ENCODE measurements around the gene LCOR.

LCOR gene

DNA sequence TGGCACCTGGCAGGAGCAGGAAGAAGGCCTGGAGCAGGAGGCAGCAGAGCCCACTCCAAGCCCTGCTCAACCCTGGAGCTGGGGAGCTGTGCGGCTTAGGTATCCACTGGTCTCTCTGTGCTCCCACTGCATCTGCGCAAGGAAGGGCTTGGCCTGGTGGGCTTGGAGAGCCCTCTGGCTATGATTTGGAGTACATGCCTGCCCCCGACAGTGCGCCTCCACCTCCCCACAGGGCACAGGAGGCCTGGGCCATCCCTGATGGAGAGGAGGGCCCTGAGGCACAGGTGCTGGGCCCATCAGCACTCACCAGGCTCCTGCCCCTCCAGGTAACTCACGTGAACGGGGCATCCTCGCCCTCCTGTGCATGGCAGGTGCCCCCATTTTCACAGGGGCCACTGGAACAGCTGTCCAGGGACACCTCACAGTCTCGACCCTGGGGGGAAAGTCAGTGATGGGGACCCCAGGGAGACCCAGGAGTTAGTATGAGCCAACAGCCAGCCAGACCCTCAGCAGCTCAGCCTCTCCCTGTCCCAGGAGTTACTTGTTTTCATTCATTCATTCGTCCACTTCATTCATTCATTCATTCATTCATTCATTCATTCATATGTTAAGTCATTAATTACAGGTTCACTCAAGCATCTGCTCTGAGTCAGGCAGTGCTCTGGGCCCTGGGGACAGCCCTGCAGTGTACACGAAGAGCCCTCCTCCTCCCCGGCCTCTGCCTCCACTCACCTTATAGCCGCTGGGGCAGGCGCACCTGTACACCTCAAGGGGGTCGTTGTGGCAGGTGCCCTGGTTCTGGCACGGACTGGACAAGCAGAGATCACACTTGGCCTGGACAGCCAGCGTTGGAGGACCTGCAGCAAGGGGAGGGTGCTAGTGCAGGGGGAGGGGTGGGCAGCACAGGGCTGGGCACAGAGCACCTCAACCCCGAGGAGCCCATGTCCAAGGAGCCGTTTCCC lies 186.4 kb downstream of the LCOR start:
- DNase-seq (ENCODE audit: low read depth) = no peak
- TF ChIP-seq, protein P1, sequence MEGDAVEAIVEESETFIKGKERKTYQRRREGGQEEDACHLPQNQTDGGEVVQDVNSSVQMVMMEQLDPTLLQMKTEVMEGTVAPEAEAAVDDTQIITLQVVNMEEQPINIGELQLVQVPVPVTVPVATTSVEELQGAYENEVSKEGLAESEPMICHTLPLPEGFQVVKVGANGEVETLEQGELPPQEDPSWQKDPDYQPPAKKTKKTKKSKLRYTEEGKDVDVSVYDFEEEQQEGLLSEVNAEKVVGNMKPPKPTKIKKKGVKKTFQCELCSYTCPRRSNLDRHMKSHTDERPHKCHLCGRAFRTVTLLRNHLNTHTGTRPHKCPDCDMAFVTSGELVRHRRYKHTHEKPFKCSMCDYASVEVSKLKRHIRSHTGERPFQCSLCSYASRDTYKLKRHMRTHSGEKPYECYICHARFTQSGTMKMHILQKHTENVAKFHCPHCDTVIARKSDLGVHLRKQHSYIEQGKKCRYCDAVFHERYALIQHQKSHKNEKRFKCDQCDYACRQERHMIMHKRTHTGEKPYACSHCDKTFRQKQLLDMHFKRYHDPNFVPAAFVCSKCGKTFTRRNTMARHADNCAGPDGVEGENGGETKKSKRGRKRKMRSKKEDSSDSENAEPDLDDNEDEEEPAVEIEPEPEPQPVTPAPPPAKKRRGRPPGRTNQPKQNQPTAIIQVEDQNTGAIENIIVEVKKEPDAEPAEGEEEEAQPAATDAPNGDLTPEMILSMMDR (IDR thresholded peaks at IDR 0.05; ENCODE audit: insufficient read depth, low read depth, low read length, missing control alignments) = no peak
- H3K4me3 ChIP-seq (ENCODE audit: low read depth, low read length) = no peak overlapping the region

GRCh38 chr10:97019213-97019844 lies 187.2 kb downstream of the LCOR start:
- TF ChIP-seq, protein P1 (IDR thresholded peaks at IDR 0.05; ENCODE audit: insufficient read depth, low read depth, low read length, missing control alignments) = no peak

DNA sequence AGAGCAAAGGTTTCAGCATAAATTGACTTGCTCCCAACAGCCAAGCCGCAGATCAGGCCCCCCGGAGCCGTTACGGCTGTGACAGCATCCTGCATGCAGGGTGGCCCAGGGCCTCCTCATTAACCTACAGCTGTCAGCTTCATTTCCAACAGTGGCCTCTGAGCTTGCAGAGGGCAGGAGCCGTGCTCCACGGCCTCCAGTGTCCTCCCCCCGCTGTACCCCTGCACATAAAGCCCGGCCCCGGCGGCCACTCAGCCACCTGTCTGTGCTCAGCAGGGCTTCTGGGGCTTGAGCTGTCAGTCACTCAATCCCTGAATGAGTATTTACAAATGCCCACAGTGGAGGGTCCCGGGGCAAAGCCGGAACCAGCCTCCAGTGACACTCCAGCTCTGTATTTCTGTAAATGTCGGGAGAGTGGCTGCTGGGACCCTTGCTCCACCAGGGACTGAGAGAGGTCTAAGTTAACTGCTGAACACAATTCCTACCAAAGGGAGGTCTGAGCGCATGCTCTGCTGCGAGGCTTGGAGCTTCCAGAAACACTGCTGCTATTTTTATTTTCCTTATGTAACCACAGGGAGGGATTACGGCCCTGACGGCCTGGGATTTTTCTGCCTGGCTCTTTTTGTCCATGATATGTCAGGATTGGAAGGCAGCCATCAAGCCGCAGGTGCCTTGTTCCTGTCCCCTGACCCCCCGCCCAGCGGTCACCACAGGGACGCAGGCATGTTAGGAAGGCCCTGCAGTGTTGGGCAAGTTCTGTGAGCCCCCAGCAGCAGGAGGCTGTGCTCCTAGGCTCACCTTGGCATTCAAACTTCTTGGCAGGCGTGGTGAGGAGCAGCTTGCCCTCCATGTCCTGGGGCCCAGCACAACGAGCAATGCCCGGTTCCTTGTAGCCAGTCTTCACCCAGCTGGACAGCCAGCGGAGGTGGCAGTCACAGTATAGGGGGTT lies 188.6 kb downstream of the LCOR start:
- DNase-seq (ENCODE audit: low read depth) = no peak
- no peak overlapping the region for H3K4me3 ChIP-seq (ENCODE audit: low read depth, low read length)
- TF ChIP-seq, protein P1 (IDR thresholded peaks at IDR 0.05; ENCODE audit: insufficient read depth, low read depth, low read length, missing control alignments) = no peak

More at GRCh38 chr10:97019213-97019844, 187.2 kb downstream of the LCOR start:
- H3K4me3 ChIP-seq (ENCODE audit: low read depth, low read length) = no peak overlapping the region
- DNase-seq (ENCODE audit: low read depth) = no peak

DNA sequence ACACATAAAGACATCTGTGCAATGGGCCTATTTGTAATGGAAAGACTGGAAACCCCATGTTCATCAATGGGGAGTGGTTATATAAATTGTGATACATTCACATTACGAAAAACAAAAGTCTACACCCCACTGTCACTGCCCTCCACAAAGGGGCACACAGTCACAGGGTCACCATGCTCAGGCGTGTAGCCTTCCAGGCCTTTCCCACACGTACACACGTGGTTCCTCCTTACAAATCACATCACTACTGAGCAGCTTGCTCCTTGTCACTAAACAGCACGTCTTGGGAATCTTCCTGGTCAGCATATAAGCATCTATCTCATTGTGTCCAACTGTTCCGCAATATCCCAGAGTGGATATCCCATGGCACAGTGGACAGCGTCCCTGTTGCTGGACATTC lies 190.5 kb downstream of the LCOR start:
- H3K4me3 ChIP-seq (ENCODE audit: low read depth, low read length) = no peak overlapping the region
- TF ChIP-seq, protein P1 (IDR thresholded peaks at IDR 0.05; ENCODE audit: insufficient read depth, low read depth, low read length, missing control alignments) = no peak
- no peak for DNase-seq (ENCODE audit: low read depth)

GRCh38 chr10:97023401-97024167 lies 191.5 kb downstream of the LCOR start:
- no peak for DNase-seq (ENCODE audit: low read depth)
- no peak overlapping the region for H3K4me3 ChIP-seq (ENCODE audit: low read depth, low read length)
- TF ChIP-seq, protein P1 (IDR thresholded peaks at IDR 0.05; ENCODE audit: insufficient read depth, low read depth, low read length, missing control alignments) = no peak

Measured in GM12865 (cell line).